ENCODE results near the gene TNIP1.

DNA sequence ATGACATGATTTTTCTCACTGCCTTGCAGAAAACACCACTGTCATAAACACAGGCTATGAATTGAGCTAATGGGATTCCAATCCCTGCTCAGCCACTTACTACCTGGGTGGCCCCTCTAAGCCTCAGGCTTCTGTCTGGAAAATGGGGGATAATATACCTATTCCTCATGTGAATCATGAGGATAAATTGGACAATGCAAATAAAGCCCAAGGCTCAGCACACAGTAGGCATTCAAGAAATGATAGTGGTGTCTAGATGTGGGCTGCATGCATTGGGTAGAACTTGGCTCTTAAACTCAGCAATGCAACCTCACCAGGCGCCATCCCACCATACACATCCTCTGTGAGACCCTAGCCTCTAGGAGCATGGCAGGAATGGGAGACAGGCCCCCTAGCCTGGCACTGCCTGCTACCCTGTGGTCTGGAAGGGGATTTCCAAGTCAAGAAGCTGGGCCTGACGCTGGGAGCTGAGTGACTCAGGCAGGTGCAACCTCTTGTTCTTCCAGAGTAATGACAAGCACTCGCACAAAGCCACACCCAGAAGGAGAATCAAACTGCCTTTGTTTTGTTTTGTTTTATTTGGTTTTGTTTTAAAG lies 2.3 kb upstream of the TNIP1 start:
- TF ChIP-seq, protein P1, sequence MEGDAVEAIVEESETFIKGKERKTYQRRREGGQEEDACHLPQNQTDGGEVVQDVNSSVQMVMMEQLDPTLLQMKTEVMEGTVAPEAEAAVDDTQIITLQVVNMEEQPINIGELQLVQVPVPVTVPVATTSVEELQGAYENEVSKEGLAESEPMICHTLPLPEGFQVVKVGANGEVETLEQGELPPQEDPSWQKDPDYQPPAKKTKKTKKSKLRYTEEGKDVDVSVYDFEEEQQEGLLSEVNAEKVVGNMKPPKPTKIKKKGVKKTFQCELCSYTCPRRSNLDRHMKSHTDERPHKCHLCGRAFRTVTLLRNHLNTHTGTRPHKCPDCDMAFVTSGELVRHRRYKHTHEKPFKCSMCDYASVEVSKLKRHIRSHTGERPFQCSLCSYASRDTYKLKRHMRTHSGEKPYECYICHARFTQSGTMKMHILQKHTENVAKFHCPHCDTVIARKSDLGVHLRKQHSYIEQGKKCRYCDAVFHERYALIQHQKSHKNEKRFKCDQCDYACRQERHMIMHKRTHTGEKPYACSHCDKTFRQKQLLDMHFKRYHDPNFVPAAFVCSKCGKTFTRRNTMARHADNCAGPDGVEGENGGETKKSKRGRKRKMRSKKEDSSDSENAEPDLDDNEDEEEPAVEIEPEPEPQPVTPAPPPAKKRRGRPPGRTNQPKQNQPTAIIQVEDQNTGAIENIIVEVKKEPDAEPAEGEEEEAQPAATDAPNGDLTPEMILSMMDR (IDR thresholded peaks at IDR 0.05): no peak
- TF ChIP-seq POLR2A (IDR thresholded peaks at IDR 0.05): no peak

All from testis (tissue), 2 donors.